HG03095 (cell line): ENCODE data around the gene PPP1R37.

Source experiments
- ATAC-seq: cut with Tn5 transposase; IDR thresholded peaks from one replicate; pipeline ENCODE4 v1.9.1; 2021; ENCODE audit warnings: moderate library complexity; ENCODE audit not compliant: unreplicated experiment

PPP1R37 gene

GRCh38 chr19:45092747-45093678, at the start of gene PPP1R37:
Gene PPP1R37 (plus strand): TSS chr19:45093179. CDS start chr19:45093326, 147 bp downstream.
- peak; percentile 55 for ATAC-seq

GRCh38 chr19:45045671-45046353, 47.2 kb upstream of the PPP1R37 start:
- ATAC-seq, result no peak

- ATAC-seq, result no peak
Observed at GRCh38 chr19:45046355-45046754, 46.6 kb upstream of the PPP1R37 start.

GRCh38 chr19:45047188-45047797, 45.7 kb upstream of the PPP1R37 start:
- ATAC-seq, result peak; percentile 46

GRCh38 chr19:45049073-45049736, 43.8 kb upstream of the PPP1R37 start:
- no peak for ATAC-seq

- no peak for ATAC-seq
Observed at GRCh38 chr19:45050036-45050435, 42.9 kb upstream of the PPP1R37 start.

GRCh38 chr19:45051929-45052579, 40.9 kb upstream of the PPP1R37 start:
- no peak for ATAC-seq

GRCh38 chr19:45056831-45057230, 36.1 kb upstream of the PPP1R37 start:
- no peak for ATAC-seq

- ATAC-seq, result no peak
Observed at GRCh38 chr19:45057444-45057843, 35.5 kb upstream of the PPP1R37 start.

GRCh38 chr19:45058622-45059159, 34.3 kb upstream of the PPP1R37 start:
- no peak for ATAC-seq

- ATAC-seq, result no peak
Observed at GRCh38 chr19:45059258-45059965, 33.6 kb upstream of the PPP1R37 start.

GRCh38 chr19:45061965-45062364, 31.0 kb upstream of the PPP1R37 start:
- no peak for ATAC-seq

- no peak for ATAC-seq
Observed at GRCh38 chr19:45063851-45064801, 28.9 kb upstream of the PPP1R37 start.

GRCh38 chr19:45066921-45067661, 25.9 kb upstream of the PPP1R37 start:
- no peak for ATAC-seq

- no peak for ATAC-seq
Observed at GRCh38 chr19:45068041-45068440, 24.9 kb upstream of the PPP1R37 start.

GRCh38 chr19:45069056-45069455, 23.9 kb upstream of the PPP1R37 start:
- ATAC-seq, result no peak

- ATAC-seq, result no peak
Observed at GRCh38 chr19:45070214-45070613, 22.8 kb upstream of the PPP1R37 start.
